Measurements from ENCODE around the gene CCDC92. TPM values are rescaled to one million over a fixed set of nuclear protein-coding genes. Genes with fewer than 3 reads are reported as not detected.

CCDC92 gene
- total RNA-seq, 1 donor from 2014 or later = 4.5 TPM

- no peaks in the 10 kb centered on the region for H3K27me3 ChIP-seq (ENCODE audit: control insufficient read depth, insufficient read depth, low read length)
- peaks cover 6% of the 10 kb centered on the region for H3K36me3 ChIP-seq (ENCODE audit: control insufficient read depth, insufficient read depth, low read length)
- DNase-seq (ENCODE audit: low read depth) (no peak), FAIRE-seq (no peak)
- H3K4me3 ChIP-seq (ENCODE audit: low read depth, low read length) = no peak overlapping the region
- TF ChIP-seq CTCF (IDR thresholded peaks at IDR 0.05; ENCODE audit: insufficient read depth, low read length, severe bottlenecking) = no peak
Observed at GRCh38 chr12:124000111-124000510, 27.5 kb upstream of the CCDC92 start.

DNA sequence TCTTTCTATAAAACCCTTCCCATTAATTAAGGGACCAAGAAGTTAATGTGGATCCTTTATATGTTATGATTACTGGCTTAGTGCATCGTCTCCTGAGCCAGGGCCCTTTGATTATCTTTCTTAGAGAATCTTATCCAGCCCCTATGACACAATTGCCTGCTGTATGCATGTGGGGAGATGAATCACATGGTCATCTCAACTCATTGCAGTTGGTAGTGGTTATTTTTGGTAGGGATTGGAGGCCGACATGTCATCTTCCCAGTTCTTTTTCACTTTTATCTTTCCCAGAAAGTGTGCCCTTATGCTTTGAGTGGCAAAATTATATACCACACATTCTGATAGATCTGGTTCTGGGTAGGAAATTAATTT, 26.3 kb upstream of the CCDC92 start:
- Histone ChIP-seq H3K4me3 (ENCODE audit: low read depth, low read length) (no peak overlapping the region), H3K36me3 (ENCODE audit: control insufficient read depth, insufficient read depth, low read length) (peaks cover 4% of the 10 kb centered on the region), H3K27me3 (ENCODE audit: control insufficient read depth, insufficient read depth, low read length) (no peaks in the 10 kb centered on the region)
- no peak for DNase-seq (ENCODE audit: low read depth)
- TF ChIP-seq CTCF (IDR thresholded peaks at IDR 0.05; ENCODE audit: insufficient read depth, low read length, severe bottlenecking) = no peak
- no peak for FAIRE-seq

- Histone ChIP-seq H3K36me3 (ENCODE audit: control insufficient read depth, insufficient read depth, low read length) (peaks cover 4% of the 10 kb centered on the region), H3K27me3 (ENCODE audit: control insufficient read depth, insufficient read depth, low read length) (no peaks in the 10 kb centered on the region), H3K4me3 (ENCODE audit: low read depth, low read length) (no peak overlapping the region)
- FAIRE-seq (no peak), DNase-seq (ENCODE audit: low read depth) (no peak)
- no peak for TF ChIP-seq CTCF (IDR thresholded peaks at IDR 0.05; ENCODE audit: insufficient read depth, low read length, severe bottlenecking)
Observed at GRCh38 chr12:123998344-123998990, 25.8 kb upstream of the CCDC92 start.

DNA sequence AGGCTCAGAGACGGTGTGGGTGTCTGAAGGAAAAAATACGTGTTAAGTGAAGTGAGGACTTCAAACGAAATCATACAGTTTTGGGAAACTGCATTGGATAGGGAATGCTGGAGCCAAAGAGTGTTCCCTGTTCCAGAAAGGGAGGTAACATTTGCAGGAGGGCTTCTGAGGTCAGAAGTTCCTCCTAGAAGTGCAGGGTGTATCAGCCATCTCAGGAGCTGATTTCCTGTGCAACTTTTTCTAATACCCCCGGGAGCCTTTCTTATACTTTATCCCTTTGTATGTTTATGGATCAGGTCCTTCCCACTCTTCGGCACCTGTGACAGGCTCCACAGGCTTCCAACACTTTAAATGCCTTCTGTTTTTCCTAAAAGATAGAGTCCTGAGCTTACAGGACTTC, 25.3 kb upstream of the CCDC92 start:
- H3K4me3 ChIP-seq (ENCODE audit: low read depth, low read length) = no peak overlapping the region
- DNase-seq (ENCODE audit: low read depth) (no peak), FAIRE-seq (no peak)
- no peaks in the 10 kb centered on the region for H3K27me3 ChIP-seq (ENCODE audit: control insufficient read depth, insufficient read depth, low read length)
- peaks cover 4% of the 10 kb centered on the region for H3K36me3 ChIP-seq (ENCODE audit: control insufficient read depth, insufficient read depth, low read length)
- no peak for TF ChIP-seq CTCF (IDR thresholded peaks at IDR 0.05; ENCODE audit: insufficient read depth, low read length, severe bottlenecking)

DNA sequence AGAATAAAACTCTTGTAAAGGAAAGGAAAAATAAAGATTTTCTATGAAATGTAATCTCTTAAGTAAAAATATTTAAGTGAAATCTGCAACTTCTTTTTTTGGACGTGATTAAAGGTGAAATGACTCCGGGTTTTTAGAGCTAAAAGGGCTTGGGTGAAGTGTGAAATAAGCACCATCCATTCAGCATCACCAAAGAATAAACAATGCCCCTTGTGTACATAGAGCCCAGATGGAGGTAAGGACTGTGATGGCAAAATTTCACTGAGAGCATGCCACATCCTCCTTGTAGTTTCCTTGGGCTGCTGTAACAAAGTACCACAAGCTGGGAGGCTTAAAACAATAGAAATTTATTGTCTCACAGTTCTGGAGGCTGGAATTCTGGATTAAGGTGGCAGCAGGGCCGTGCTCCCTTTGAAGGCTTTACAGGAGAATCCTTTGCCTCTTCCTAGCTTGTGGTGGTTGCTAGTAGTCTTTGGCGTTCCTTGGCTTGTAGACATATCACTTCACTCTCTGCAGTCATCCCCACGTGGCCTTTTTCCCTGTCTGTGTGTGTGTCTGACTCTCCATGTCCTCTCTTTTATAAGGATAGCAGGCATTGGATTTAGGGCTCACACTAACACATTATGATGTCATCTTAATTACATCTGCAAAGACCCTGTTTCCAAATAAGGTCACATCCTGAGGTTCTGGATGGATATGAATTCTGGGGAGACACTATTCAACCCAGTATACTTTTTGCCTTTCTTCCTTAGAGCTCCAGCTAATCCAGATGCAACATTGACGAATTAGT, 24.6 kb upstream of the CCDC92 start:
- FAIRE-seq = no peak
- Histone ChIP-seq H3K4me3 (ENCODE audit: low read depth, low read length) (no peak overlapping the region), H3K36me3 (ENCODE audit: control insufficient read depth, insufficient read depth, low read length) (peaks cover 4% of the 10 kb centered on the region), H3K27me3 (ENCODE audit: control insufficient read depth, insufficient read depth, low read length) (no peaks in the 10 kb centered on the region)
- DNase-seq (ENCODE audit: low read depth) = no peak
- no peak for TF ChIP-seq CTCF (IDR thresholded peaks at IDR 0.05; ENCODE audit: insufficient read depth, low read length, severe bottlenecking)

Measured in bronchial epithelial cell (primary cell).